HG03354 (cell line): ENCODE measurements around the gene LDAF1.

ENCODE experiments used
- ATAC-seq: cut with Tn5 transposase; IDR thresholded peaks from one replicate; pipeline ENCODE4 v1.9.1; 2021; ENCODE audit warnings: mild to moderate bottlenecking; ENCODE audit not compliant: unreplicated experiment, poor library complexity, severe bottlenecking

The LDAF1 gene

GRCh38 chr16:21226749-21227148 lies 68.3 kb downstream of the LDAF1 start:
- no peak for ATAC-seq

- ATAC-seq: no peak
These were observed 69.4 kb downstream of the LDAF1 start for GRCh38 chr16:21227866-21228265.

- ATAC-seq: no peak
These were observed 69.9 kb downstream of the LDAF1 start for GRCh38 chr16:21228361-21228872.
